Spleen (tissue), 11 donors: ENCODE measurements around the gene CCDC107. TPM values are rescaled to one million over a fixed set of nuclear protein-coding genes. Genes with fewer than 3 reads are reported as not detected.

ENCODE experiments used
- DNase-seq: peaks from one replicate; pipeline ENCODE4 v3.0.0-alpha.2; 2020
- H3K27ac ChIP-seq, 8 donors: fragments of 200-600 bp; sonication (generic) in 7 of 8; 1 replicate in 4 of 8; 2 replicates in 4 of 8; pipeline versions ENCODE4 v1.5.0 to v1.8.0; 2016 to 2021; ENCODE audit warnings: inconsistent platforms in 4 of 8, mild to moderate bottlenecking in 4 of 8, moderate library complexity in 1 of 8
- H3K27me3 ChIP-seq, 7 donors: fragments of 200-600 bp; sonication (generic) in 6 of 7; replicated peaks in 1 of 7; 1 replicate in 4 of 7; 2 replicates in 3 of 7; pipeline versions ENCODE4 v1.5.0 to v1.8.0; 2016 to 2021; ENCODE audit warnings: inconsistent platforms in 3 of 7, mild to moderate bottlenecking in 1 of 7
- H3K36me3 ChIP-seq, 6 donors: fragments of 200-600 bp; sonication (generic) in 5 of 6; 1 replicate in 4 of 6; 2 replicates in 2 of 6; pipeline versions ENCODE4 v1.5.0 to v1.8.0; 2016 to 2021; ENCODE audit warnings: inconsistent platforms in 2 of 6
- H3K4me1 ChIP-seq, 6 donors: fragments of 200-600 bp; sonication (generic) in 5 of 6; 1 replicate in 3 of 6; 2 replicates in 3 of 6; pipeline versions ENCODE4 v1.5.0 to v1.8.0; 2016 to 2021; ENCODE audit warnings: inconsistent platforms in 3 of 6
- H3K4me3 ChIP-seq, 8 donors: fragments of 200-600 bp; sonication (generic) in 7 of 8; 1 replicate in 4 of 8; 2 replicates in 4 of 8; pipeline versions ENCODE4 v1.5.0 to v1.8.0; 2016 to 2021; ENCODE audit warnings: inconsistent platforms in 4 of 8, mild to moderate bottlenecking in 4 of 8, moderate library complexity in 2 of 8
- H3K9me3 ChIP-seq, 8 donors: fragments of 200-600 bp; sonication (generic) in 7 of 8; 1 replicate in 4 of 8; 2 replicates in 4 of 8; pipeline versions ENCODE4 v1.5.0 to v1.8.0; 2016 to 2021; ENCODE audit warnings: inconsistent platforms in 4 of 8
- POLR2A ChIP-seq, 3 donors: fragments of 450-650 bp; IDR thresholded peaks; one replicate each; pipeline ENCODE4 v1.5.1; 2017; ENCODE audit warnings: antibody characterized with exemption in 3 of 3, mild to moderate bottlenecking in 1 of 3
- POLR2AphosphoS5 ChIP-seq, 3 donors: sonication (generic); formaldehyde crosslinking; IDR thresholded peaks; one replicate each; pipeline ENCODE4 v1.5.1; 2017; ENCODE audit warnings: antibody characterized with exemption in 3 of 3
- WGBS, 5 donors: extraction: QIAGEN DNeasy Blood & Tissue Kit in 3 of 5; methylation state at CpG; one replicate each; pipeline versions ENCODE4 v1.1.5 to v1.1.7; 2013 to 2018; 5-methylcytosine and 5-hydroxymethylcytosine counted together
- intact Hi-C: fragments of 100-400 bp; cut with DNase I; formaldehyde crosslinking; loops from one replicate; pipeline ENCODE4 v1.15.0; 2023; ENCODE audit warnings: low total_unique reads
- polyA plus RNA-seq, 3 donors: library from polyadenylated mRNA; stranded (reverse); fragments of 200-250 nt; gene quantifications; one replicate each; pipeline ENCODE4 v1.2.1, GENCODE V29; 2013
- total RNA-seq, 7 donors: library from RNA; depleted of rRNA in 3 of 7; stranded (reverse); fragments of >200 nt in 3 of 7; fragmentation: NEBNext Ultra II Directional in 4 of 7; extraction: Animal tissue kit (Norgen Biotek cat#: 25700) in 4 of 7; gene quantifications; one replicate each; pipeline versions ENCODE4 v1.1.0 to v1.2.1, GENCODE V29; 2016 to 2021
- TF ChIP-seq, protein P1 (sequence below), 11 experiments: fragments of 200-600 bp in 7 of 11; fragments of 450-650 bp in 4 of 11; sonication (generic) in 4 of 11; IDR thresholded peaks in 8 of 11; conservative IDR thresholded peaks in 3 of 11; 1 replicate in 7 of 11; 2 replicates in 4 of 11; pipeline versions ENCODE4 v1.4.0 to v1.8.0; 2016 to 2021; ENCODE audit warnings: antibody characterized with exemption in 11 of 11, inconsistent platforms in 4 of 11, mild to moderate bottlenecking in 1 of 11
- donor health status: healthy with polysubstance abuse.
- donor health status: DM: no; HTN: no; CAD: no; lungs with moderate emphysema.
- donor health status: DM: no; HTN: no; CAD: no.
- donor health status: Bipolar disorder and iron deficiency.
- donor health status: healthy.
- donor health status: DM: no; HTN: no; CAD: no.
- donor health status: DM: yes; HTN: yes; CAD: no.

Gene CCDC107
- total and polyA plus RNA-seq, 10 donors, result 14.4 to 46.9 (median 21.3) TPM

DNA sequence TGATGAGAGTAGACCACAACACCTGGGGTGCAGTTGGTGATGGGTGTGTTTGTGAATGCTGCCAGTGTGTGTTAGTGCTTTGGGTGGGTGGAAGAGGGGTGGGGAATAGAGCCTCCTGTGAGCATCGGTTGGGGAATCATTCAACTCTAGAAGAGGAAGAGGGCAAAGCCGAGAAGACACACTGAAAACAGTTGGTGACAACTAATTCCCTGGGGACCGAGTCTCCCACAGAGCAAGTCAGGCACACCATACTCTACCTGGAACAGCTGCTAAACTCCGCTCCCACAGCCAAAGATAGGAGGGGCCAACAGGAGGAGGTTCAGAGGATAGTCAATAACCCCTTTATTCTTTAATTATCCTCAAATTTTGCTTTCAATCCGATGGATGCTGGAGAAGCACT is 8.5 kb downstream of the CCDC107 start:
- H3K9me3 ChIP-seq, result no peaks in the 10 kb centered on the region
- 64 to 85% (median 75%) methylated on average over 5 of the region's 5 CpGs for WGBS, 5 donors
- H3K4me3 ChIP-seq, result no peak overlapping the region
- TF ChIP-seq, protein P1, sequence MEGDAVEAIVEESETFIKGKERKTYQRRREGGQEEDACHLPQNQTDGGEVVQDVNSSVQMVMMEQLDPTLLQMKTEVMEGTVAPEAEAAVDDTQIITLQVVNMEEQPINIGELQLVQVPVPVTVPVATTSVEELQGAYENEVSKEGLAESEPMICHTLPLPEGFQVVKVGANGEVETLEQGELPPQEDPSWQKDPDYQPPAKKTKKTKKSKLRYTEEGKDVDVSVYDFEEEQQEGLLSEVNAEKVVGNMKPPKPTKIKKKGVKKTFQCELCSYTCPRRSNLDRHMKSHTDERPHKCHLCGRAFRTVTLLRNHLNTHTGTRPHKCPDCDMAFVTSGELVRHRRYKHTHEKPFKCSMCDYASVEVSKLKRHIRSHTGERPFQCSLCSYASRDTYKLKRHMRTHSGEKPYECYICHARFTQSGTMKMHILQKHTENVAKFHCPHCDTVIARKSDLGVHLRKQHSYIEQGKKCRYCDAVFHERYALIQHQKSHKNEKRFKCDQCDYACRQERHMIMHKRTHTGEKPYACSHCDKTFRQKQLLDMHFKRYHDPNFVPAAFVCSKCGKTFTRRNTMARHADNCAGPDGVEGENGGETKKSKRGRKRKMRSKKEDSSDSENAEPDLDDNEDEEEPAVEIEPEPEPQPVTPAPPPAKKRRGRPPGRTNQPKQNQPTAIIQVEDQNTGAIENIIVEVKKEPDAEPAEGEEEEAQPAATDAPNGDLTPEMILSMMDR (IDR thresholded peaks at IDR 0.05 in 8 of 11, conservative IDR thresholded peaks at IDR 0.05 in 3 of 11), result no peak
- TF ChIP-seq POLR2AphosphoS5 (IDR thresholded peaks at IDR 0.05), result no peak
- TF ChIP-seq POLR2A (IDR thresholded peaks at IDR 0.05), result no peak
- H3K27me3 ChIP-seq, result no peaks in the 10 kb centered on the region
- no peak for DNase-seq
- intact Hi-C loops, result loop anchor here (10.0 kb wide), 1 partner anchor 62 kb away; the partner anchor contains the start of gene TESK1
- no peak overlapping the region for H3K27ac ChIP-seq
- H3K36me3 ChIP-seq, result peaks cover 0 to 12% (median under 1%) of the 10 kb centered on the region in 6 donors
- H3K4me1 ChIP-seq, result peaks cover 16 to 53% (median 41%) of the 10 kb centered on the region in 6 donors

DNA sequence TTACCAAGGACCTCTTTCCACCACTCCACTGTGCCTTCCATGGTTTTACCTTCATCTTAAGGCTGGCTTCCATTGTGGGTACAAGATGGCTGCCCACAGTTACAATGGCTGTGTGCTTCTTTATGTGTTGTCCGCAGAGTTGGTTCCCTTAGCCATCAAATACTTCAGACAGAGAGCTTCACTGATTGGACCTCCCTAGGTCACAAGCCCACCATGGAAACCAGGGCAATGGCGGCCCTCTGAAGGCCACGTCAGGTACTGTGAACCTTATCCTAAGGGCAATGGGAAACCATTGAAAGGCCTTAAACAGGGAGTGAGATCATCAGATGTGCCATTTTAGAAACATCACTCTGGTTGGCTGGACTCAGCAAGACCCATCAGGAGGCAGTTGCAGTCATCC is 9.8 kb downstream of the CCDC107 start:
- no peak for TF ChIP-seq POLR2AphosphoS5 (IDR thresholded peaks at IDR 0.05)
- TF ChIP-seq, protein P1 (IDR thresholded peaks at IDR 0.05 in 8 of 11, conservative IDR thresholded peaks at IDR 0.05 in 3 of 11), result no peak
- no peak for TF ChIP-seq POLR2A (IDR thresholded peaks at IDR 0.05)
- no peak overlapping the region for H3K4me3 ChIP-seq
- WGBS, 5 donors, result 90 to 100% (median 94%) methylated on average over 3 of the region's 3 CpGs
- peaks cover 5 to 39% (median 28%) of the 10 kb centered on the region in 6 donors for H3K4me1 ChIP-seq
- no peaks in the 10 kb centered on the region for H3K9me3 ChIP-seq
- no peaks in the 10 kb centered on the region for H3K36me3 ChIP-seq
- H3K27me3 ChIP-seq, result no peaks in the 10 kb centered on the region
- intact Hi-C loops, result loop anchor here (10.0 kb wide), 1 partner anchor 63 kb away; the partner anchor contains the start of gene TESK1
- DNase-seq, result no peak
- H3K27ac ChIP-seq, result no peak overlapping the region

DNA sequence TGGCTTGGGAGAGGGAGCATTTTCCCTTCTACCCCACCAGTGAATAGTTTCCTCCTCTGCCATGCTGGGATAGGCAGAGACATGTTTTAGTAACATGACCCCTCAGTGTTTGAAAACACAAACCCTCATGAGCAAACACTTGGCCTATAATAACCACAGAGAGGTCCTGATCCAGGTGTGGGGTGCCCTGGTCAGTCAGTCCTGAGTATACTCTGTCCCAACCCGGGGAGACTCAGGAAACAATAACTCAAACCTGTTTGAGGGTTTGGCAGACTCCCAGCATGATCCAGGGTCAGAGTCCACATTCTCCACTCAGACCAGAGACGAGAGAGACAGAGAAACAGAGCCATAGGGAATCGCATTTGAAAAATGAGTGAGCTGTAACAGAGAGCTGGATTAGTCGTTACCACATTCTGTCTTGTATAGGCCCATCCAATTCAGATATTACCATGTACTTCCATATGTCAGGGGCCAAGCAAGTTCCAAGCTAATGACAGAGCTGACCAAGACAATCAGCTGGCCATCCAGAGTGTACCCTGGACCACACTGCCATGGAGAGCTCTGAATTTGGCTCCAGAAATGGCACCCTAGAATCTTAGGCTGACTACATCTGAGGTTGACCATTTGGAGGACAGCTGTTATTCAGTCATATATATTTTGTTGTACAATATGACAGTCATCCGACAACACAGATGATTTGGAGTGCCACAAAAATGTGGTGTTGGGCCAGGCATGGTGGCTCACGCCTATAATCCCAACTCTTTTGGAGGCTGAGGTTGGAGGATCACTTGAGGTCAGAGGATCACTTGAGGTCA is 11.4 kb downstream of the CCDC107 start:
- DNase-seq, result peak; percentile 5
- peaks cover 5 to 23% (median 19%) of the 10 kb centered on the region in 6 donors for H3K4me1 ChIP-seq
- 63 to 78% (median 76%) methylated on average over 6 of the region's 6 CpGs for WGBS, 5 donors

More for the DNA sequence above, 11.4 kb downstream of the CCDC107 start:
- Histone ChIP-seq H3K27ac (no peak overlapping the region), H3K9me3 (no peaks in the 10 kb centered on the region), H3K27me3 (no peaks in the 10 kb centered on the region), H3K4me3 (no peak overlapping the region), H3K36me3 (no peaks in the 10 kb centered on the region)
- intact Hi-C loops, result loop anchor here (10.0 kb wide), 1 partner anchor 65 kb away; the partner anchor contains the start of gene TESK1
- TF ChIP-seq, protein P1 (IDR thresholded peaks at IDR 0.05 in 8 of 11, conservative IDR thresholded peaks at IDR 0.05 in 3 of 11), result no peak
- TF ChIP-seq POLR2AphosphoS5 (IDR thresholded peaks at IDR 0.05), result no peak
- TF ChIP-seq POLR2A (IDR thresholded peaks at IDR 0.05), result no peak
